ENCODE results near the gene CDK7. TPM values are rescaled to one million over a fixed set of nuclear protein-coding genes. Genes with fewer than 3 reads are reported as not detected.
"Not testable (repeated sequence)": the region's sequence is repeated elsewhere in the genome, so short reads cannot be mapped to it uniquely, and the experiment has no call there.

Gene CDK7
- polyA plus RNA-seq, 4 donors, result 41.5 to 47.7 (median 44.8) TPM

DNA sequence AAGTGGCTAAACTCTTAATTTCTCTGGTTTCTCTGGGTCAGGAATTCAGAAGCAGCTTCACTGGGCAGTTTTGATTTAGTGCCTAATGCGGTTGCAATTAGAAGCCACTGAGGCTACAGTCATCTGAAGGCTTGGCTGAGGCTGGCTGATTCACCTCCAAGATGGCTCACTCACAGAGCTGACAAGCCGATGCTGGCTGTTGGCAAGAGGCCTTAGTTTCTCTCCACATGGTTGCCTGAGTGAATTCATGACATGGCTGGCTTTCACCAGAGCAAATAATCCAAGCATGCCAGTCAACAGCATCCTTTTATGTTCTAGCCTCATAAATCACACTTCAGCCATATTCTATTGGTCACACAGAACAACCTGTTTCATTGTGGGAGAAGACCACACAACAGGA, 2.8 kb upstream of the CDK7 start:
- DNase-seq (ENCODE audit: low read depth in 4 of 4, low spot score in 3 of 4), result no peak

DNA sequence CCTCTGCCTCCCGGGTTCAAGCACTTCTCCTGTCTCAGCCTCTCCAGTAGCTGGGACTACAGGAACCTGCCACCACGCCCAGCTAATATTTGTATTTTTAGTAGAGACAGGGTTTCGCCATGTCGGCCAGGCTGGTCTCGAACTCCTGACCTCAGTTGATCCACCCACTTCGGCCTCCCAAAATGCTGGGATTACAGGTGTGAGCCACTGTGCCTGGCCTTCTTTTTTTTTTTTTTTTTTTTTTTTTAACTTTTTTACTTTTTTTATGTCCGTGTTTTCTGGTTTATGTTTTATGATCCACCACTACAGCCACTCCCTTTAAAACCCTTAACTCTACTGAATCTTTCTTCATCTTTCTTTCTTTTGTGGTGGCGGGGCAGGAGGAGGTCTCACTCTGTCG, 2.0 kb downstream of the CDK7 start:
- not testable (repeated sequence) for DNase-seq (ENCODE audit: low read depth in 4 of 4, low spot score in 3 of 4)

DNA sequence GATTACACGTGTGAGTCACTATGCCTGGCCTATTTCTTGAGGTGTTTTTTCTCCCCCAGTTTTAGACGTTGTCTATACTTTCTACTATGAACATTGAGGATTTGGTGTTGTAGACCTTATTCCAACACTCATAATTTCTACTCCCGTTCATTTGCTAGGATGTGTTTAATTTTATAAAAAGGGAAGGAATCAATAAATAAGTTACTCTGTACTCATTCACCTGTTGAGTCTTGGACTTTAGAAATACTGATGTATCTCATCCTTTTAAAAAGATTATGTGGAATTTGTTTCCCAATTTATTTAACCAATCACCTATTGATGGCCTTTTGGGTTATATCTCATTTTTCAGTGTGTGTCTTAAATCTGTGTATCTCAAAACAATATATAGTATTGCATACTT, 3.2 kb downstream of the CDK7 start:
- DNase-seq (ENCODE audit: low read depth in 4 of 4, low spot score in 3 of 4), result no peak

DNA sequence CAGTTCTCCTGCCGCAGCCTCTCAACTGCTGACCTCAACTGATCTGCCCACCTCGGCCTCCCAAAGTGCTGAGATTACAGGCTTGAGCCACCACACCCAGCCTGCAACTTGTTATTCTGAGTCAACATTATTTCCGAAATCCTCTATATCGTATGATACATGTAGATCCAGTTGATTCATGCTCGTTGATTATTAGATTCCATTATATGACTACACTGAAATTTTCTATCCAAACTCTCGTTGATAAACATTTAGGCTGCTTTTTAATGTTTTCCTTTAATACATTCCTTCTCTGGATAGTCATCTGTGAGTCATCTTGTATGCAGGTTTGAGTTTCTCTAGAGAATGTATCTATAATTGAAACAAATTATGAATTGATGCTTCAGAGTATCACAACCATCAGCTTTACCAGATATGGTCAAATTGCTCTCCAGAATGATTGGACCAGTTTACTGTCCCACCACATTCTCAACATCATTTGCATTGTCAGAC, 4.1 kb downstream of the CDK7 start:
- no peak for DNase-seq (ENCODE audit: low read depth in 4 of 4, low spot score in 3 of 4)

DNA sequence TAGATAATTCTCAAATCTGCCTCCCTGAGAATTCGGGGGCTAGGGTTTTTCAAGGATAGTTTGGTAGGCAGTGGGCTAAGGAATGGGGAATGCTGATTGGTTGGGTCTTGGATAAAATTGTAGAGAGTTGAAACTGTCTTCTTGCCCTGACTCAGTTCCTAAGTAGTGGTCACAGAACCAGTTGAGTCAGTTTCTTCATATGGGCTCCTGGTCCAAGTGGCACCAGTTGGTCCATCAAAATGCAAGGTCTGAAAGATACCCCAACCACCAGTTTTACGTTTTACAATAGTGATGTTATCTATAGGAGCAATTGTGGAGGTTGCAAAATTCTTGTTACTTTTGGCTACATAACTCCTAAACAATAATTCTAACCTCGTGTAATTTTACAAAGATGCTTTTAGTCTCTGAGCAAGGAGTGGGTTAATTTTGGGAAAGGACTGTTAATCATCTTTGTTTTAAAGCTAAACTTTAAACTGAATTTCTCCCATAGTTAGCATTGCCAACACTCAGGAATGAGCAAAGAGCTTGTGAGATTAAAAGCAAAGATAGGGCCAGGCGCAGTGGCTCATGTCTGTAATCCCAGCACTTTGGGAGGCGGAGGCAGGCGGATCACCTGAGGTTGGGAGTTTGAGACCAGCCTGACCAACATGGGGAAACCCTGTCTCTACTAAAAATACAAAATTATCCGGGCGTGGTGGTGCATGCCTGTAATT, 7.7 kb downstream of the CDK7 start:
- DNase-seq (ENCODE audit: low read depth in 4 of 4, low spot score in 3 of 4), result no peak

DNA sequence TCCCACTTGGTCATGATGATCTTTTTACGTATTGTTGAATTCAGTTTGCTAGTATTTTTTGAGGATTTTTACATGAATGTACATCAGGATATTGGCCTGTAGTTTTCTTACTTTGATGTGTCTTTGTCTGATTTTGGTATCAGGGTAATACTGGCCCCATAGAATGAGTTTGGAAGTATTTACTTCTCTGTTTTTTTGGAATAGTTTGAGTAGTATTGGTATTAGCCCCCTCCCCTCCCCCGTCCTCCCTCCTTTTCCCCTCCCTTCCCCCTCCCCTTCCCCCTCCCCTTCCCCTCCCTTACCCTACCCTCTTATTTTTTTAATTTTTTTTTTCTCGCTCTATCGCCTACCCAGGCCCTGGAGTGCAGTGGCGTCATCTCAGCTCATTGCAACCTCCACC, 10.3 kb downstream of the CDK7 start:
- no peak for DNase-seq (ENCODE audit: low read depth in 4 of 4, low spot score in 3 of 4)

DNA sequence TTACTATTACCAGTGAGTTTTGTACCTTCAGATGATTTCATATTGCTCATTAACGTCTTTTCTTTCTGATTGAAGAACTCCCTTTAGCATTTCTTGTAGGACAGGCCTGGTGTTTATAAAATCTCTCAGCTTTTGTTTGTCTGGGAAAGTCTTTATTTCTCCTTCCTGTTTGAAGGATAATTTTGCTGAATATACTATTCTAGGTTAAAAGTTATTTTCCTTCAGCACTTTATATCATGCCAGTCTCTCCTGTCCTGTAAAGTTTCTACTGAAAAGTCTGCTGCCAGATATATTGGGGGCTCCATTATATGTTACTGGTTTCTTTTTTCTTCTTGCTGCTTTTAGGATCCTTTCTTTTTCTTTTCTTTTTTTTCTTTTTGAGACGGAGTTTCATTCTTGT, 13.3 kb downstream of the CDK7 start:
- no peak for DNase-seq (ENCODE audit: low read depth in 4 of 4, low spot score in 3 of 4)

DNA sequence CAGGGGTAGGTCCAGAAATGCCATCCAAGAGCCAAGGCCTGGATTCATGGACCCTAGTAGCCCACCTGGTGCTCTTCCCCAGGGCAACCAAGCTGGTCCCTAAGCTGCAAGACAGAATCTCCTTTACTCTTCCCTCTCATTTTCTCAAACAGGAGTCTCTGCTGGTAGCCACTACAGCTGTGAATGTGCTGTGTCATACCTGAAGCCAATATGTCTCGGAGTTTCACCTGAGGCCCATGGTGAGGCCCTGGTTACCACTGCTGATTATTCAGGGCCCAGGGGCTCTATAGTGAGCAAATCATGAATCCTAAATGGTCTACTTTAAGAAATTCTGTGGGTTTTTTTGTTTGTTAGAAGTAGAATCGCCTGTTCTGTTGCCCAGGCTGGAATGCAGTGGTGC, 15.9 kb downstream of the CDK7 start:
- no peak for DNase-seq (ENCODE audit: low read depth in 4 of 4, low spot score in 3 of 4)

DNA sequence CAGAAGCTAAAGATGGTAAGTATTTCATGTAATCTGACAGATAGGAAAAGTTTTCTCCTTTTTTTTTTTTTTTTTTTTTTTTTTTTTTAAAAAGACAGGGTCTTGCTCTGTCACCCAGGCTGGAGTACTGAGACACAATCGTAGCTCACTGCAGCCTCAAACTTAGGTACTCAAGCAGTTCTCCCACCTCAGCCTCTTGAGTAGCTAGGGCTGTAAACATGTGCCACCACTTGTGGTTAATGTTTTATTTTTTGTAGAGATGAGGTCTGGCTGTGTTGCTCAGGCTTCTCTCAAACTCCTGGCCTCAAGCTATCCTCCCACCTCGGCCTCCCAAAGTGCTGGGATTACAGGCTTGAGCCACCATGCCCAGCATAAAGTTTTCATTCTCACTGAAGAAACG, 17.8 kb downstream of the CDK7 start:
- no peak for DNase-seq (ENCODE audit: low read depth in 4 of 4, low spot score in 3 of 4)

DNA sequence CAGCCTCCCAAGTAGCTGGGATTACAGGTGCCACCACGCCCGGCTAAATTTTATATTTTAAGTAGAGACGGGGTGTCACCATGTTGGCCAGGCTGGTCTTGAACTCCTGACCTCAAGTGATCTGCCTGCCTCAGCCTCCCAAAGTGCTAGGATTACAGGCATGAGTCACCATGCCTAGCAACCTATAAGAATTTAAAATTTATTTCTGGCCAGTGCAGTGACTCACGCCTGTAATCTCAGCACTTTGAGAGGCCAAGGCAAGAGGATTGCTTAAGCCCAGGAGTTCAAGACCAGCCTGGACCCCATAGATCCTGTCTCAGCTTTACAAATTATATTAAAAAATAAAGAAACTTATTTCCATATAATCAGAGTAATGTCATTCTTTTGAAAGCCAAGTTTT, 21.3 kb downstream of the CDK7 start:
- not testable (repeated sequence) for DNase-seq (ENCODE audit: low read depth in 4 of 4, low spot score in 3 of 4)

DNA sequence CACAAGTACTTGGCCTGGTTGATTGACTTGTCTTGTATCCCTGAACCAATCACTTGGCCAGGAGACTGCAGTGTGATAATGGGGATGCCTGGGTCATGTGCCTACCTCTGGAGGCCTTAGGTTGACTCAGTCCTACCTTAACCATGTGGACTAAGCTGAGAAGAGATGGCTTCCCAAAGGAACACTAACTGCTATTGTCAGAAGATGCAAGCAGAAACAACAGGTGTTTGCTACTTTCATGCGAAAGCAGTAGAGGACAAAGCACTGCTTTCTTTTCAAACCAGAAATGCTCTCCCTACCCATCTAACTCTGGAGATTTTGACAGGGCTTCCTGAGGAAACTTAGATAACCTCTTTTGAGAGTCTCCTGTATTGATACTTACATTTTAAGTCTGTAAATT, 22.9 kb downstream of the CDK7 start:
- no peak for DNase-seq (ENCODE audit: low read depth in 4 of 4, low spot score in 3 of 4)

DNA sequence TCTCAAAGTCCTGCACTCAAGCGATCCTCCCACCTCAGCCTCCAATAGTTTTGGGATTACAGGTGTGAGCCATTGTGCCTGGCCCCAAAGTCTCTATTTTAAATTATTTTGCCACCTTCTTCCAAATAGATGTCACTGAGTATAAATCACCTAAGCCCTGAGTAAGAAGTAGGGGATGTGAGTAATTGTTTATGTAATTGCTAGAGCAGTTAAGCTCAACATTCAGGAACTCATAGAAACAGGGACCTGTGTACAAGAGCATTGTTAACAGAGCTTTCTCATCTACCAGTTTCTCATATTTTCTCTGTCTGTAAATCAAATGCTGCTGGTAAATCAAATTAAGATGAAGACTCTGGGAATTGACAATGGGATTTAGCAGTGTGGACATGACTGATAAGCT, 26.3 kb downstream of the CDK7 start:
- DNase-seq (ENCODE audit: low read depth in 4 of 4, low spot score in 3 of 4), result no peak

DNA sequence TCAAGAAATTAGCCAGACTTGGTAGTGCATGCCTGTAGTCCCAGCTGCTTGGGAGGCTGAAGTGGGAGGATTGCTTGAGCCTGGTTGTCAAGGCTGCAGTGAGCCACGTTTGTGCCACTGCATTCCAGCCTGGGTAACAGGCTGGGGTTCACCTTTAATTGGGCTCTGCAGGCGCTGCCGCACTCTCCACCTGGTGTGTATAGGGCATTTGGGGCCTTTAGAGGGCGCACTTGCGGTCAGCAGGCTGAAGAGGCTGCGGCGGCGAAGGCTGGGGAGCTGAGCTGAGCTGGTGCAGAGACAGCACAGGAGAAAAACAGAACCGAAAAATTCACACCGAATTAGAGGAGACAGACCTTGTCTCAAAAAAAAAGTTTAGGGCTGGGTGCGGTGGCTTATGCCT, 31.2 kb downstream of the CDK7 start:
- no peak for DNase-seq (ENCODE audit: low read depth in 4 of 4, low spot score in 3 of 4)

DNA sequence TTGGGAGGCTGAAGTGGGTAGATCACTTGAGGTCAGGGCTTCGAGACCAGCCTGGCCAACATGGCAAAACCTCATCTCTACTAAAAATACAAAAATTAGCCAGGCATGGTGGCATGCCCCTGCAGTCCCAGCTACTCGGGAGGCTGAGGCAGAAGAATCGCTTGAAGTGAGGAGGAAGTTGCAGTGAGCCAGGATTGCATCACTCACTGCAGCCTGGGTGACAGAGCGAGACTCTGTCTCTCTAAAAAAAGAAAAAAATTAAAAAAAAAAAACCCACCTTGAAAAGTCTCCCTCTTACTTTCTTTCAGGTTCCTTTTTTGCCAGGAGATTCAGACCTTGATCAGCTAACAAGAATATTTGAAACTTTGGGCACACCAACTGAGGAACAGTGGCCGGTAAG, 34.2 kb downstream of the CDK7 start:
- DNase-seq (ENCODE audit: low read depth in 4 of 4, low spot score in 3 of 4), result no peak

DNA sequence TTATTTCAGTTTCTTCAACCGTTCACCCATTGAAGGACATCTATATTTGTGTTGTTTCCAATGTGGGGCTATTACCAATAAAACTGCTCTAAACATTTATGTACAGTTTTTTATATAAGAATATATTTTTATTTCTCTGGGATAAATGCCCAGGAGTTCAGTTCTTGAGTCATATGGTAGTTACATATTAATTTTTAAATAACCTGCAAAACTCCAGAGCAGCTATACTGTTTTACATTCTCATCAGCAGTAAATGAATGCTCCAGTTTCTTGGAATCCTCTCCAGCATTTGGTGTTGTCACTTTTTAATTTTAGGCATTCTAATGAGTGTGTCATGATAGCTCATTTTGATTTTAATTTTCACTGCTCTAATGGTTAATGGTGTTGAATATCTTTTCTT, 36.2 kb downstream of the CDK7 start:
- no peak for DNase-seq (ENCODE audit: low read depth in 4 of 4, low spot score in 3 of 4)

DNA sequence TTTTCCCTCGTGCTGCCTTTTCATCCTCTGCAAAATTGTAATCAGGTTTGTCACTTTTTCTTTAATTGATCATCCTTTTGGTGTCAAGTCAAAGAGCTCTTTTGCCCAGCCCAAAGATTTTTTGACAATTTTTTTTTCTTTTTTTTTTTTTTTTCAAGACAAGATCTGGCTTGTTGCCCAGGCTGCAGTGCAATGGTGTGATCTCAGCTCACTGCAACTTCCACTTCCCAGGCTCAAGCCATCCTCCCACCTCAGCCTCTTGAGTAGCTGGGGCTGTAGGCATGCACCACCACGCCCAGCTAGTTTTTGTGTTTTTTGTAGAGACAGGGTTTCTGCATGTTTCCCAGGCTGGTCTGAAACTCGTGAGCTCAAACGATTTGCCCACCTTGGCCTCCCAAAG, 36.7 kb downstream of the CDK7 start:
- no peak for DNase-seq (ENCODE audit: low read depth in 4 of 4, low spot score in 3 of 4)

DNA sequence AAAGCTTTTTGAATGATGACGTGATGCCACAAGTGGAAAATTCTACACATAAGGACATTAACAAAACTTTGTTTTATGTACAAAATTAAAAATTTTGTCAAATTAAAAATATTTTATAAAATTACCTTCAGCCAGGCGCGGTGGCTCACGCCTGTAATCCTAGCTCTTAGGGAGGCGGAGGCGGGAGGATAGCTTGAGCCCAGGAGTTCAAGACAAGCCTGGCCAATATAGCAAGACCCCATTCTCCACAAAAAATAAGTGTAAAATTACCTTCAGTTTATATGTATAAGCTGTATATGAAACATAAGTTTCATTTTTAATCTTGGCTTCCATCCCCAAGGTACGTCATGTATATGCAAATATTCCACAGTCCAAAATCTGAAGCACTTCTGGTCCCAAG, 40.9 kb downstream of the CDK7 start:
- DNase-seq (ENCODE audit: low read depth in 4 of 4, low spot score in 3 of 4), result no peak

DNA sequence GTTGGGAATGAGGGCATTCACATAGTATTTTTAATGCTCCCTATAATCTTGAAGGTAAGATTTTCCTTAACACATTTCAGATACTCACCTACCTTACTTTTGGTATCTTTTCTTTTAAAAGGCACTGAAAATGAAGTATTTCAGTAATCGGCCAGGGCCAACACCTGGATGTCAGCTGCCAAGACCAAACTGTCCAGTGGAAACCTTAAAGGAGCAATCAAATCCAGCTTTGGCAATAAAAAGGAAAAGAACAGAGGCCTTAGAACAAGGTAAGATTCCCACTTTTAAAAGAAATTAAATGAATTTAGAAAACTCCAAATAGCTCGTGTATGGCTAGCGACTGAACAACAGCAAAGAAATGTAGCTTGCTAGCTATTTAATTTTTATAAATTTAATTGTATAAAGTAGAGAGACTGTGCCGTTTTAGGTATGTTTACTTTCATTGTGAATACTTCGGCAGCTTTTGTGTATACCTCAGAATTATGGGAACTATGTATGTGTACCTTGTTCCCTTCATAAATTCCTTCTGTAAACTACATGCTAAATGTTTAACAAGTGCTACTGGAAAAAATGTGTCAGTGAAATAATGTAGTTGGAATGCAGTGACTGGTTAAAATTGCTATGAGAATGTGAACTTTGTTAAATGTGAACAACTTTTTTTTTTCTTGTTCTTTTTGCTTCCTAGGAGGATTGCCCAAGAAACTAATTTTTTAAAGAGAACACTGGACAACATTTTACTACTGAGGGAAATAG, 41.9 kb downstream of the CDK7 start:
- peak in 1 of 4 donors; percentile 4 for DNase-seq (ENCODE audit: low read depth in 4 of 4, low spot score in 3 of 4)

DNA sequence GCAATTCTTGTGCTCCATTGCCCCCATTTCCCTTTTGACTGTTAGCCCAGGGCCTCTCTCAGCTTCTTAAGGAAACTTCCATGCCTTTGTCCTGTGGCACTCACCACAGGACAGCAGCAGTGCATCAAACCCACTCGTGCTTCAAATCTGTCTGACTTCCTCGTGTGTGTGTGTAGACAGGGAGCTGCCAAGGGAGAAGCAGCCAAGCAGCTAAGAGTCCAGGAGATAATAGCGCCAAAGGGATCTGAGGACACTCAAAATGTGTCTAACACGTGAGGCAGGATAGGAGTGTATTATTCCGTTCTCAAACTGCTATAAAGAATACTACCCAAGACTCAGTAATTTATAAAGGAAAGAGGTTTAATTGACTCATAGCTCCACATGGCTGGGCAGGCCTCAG, 44.8 kb downstream of the CDK7 start:
- no peak for DNase-seq (ENCODE audit: low read depth in 4 of 4, low spot score in 3 of 4)

DNA sequence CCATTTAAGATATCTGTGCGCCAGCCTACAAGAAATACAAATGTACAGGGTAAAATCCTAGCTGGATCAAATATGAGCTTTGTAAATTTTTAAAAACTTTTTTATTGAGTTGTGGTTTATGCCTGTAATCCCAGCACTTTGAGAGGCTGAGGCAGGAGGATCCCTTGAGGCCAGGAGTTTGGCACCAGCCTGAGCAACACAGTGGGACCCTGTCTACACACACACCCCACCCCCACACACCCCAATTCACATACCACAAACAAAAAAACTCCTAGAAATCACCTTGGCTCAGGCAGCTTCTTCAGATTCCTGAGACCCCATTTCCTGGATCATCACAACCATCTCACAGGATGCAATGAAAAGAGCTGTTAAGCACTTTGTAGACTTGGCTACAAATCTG, 46.4 kb downstream of the CDK7 start:
- no peak for DNase-seq (ENCODE audit: low read depth in 4 of 4, low spot score in 3 of 4)

DNA sequence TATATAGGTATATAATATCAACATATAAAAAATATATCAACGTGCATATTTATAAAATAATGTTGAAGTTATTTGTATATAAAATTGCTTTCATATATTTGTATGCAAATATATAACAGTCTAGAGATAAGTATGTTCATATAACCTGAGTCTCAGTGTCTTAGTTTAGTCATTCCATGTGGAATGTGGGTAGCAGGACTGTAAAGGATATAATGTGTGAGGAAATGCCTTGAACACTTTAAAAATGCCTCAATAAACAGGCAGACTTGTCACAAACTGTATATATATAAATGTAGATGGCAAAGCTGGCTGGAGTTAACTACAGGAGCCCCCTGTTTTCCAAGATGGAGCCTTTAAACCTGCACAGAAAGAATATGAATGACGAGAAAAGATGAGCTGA, 49.5 kb downstream of the CDK7 start:
- DNase-seq (ENCODE audit: low read depth in 4 of 4, low spot score in 3 of 4), result no peak

DNA sequence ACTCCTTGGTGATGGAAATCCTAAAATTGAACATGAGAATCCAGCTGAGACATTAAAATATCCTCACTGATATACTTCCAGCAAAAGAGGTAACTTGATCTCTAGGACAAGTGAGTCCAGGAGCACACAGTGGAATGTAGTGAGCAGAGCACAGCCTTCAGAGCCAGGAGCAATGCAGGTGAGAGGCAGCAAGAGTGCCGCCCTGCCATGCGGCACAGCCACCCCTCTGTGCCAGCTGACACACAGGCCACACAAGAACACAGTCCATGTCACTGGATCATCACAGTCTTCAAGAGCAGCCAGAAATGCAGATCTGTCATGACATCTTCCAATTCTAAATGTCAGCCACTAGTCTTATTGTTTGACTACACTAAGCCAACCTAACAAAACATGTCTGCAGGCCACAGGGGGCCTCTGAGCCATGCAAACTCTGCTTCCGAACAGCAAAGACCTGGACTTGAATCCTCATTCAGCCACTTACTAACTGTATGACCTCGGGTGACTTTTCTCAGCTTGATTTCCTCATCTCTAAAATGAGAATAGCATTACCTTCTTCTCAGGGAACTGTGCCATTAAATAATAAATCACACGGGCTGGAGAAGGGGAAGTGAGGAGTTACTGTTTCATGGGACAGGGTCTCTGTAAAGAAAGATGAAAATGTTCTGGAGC, 50.9 kb downstream of the CDK7 start:
- DNase-seq (ENCODE audit: low read depth in 4 of 4, low spot score in 3 of 4), result no peak
